Measurements from ENCODE around the gene SYT17. TPM values are rescaled to one million over a fixed set of nuclear protein-coding genes. Genes with fewer than 3 reads are reported as not detected.
A peak's percentile ranks its signal among the peaks of the same experiment; 100 is the strongest.

SYT17 gene
- polyA plus RNA-seq, 2 donors = 3.5 to 6.2 TPM

DNA sequence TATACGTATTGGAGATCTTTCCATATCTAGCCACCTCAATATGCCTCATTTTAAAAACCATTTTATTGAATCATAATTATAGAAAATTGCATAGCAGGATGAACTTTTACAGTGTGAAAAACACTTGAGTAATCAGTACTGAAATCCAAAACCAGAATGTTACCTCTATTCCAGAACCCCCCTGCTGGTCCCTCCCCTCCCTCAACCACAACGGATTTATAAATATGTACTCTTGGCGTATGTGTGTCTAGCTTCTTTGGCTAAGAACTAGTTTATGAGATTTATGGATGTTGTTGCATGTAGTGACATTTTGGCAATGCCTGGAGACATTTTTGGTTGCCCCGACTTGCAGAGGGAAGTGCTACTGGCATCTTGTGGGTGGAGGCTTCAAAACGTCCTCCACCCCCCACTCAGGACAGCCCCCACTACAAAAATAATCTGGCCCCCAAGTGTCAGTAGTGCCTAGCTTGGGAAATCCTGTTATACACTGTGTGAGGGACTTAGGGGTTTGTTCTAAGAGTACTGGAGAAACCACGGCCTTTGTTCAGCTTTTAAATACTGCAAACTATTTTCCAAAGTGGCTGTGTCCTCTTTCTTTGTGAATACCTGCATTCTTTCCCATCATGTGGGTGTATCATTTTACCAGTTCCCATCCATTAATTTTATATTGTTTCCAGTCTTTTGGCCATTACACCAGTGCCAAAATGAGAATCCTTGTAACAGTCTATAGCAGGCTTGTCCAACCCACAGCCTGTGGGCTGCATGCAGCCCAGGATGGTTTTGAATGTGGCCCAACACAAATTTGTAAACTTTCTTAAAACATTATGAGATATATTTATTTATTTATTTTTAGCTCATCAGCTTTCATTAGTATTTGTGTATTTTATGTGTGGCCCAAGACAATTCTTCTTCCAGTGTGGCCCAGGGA lies 30.6 kb upstream of the SYT17 start:
- no peaks in the 10 kb centered on the region for H3K36me3 ChIP-seq (ENCODE audit: control insufficient read depth in 2 of 2, insufficient read depth in 2 of 2, low read length in 1 of 2)
- 17 to 41% methylated on average over 6 of the region's 6 CpGs for WGBS, 2 donors
- H3K4me3 ChIP-seq (ENCODE audit: low read depth in 1 of 2, low read length in 2 of 2) = no peak overlapping the region
- peaks cover 0 to 20% of the 10 kb centered on the region in 2 donors for H3K4me1 ChIP-seq (ENCODE audit: control insufficient read depth in 2 of 2, insufficient read depth in 2 of 2, low read length in 1 of 2)
- H3K27me3 ChIP-seq (ENCODE audit: control insufficient read depth in 1 of 2, insufficient read depth in 2 of 2, low read length in 2 of 2) = no peaks in the 10 kb centered on the region
- peak overlapping the region; percentile 80 to 91 for H3K27ac ChIP-seq (ENCODE audit: low read depth in 2 of 2, low read length in 1 of 2)
- H3K9me3 ChIP-seq (ENCODE audit: control insufficient read depth in 2 of 2, insufficient read depth in 1 of 2, low read depth in 1 of 2, low read length in 1 of 2) = no peaks in the 10 kb centered on the region

GRCh38 chr16:19138601-19139000 lies 29.4 kb upstream of the SYT17 start:
- Histone ChIP-seq H3K27me3 (ENCODE audit: control insufficient read depth in 1 of 2, insufficient read depth in 2 of 2, low read length in 2 of 2) (no peaks in the 10 kb centered on the region), H3K4me3 (ENCODE audit: low read depth in 1 of 2, low read length in 2 of 2) (no peak overlapping the region), H3K9me3 (ENCODE audit: control insufficient read depth in 2 of 2, insufficient read depth in 1 of 2, low read depth in 1 of 2, low read length in 1 of 2) (no peaks in the 10 kb centered on the region), H3K36me3 (ENCODE audit: control insufficient read depth in 2 of 2, insufficient read depth in 2 of 2, low read length in 1 of 2) (no peaks in the 10 kb centered on the region), H3K4me1 (ENCODE audit: control insufficient read depth in 2 of 2, insufficient read depth in 2 of 2, low read length in 1 of 2) (peaks cover 0 to 18% of the 10 kb centered on the region in 2 donors), H3K27ac (ENCODE audit: low read depth in 2 of 2, low read length in 1 of 2) (peak overlapping the region; percentile 12 to 74)
- 11 to 17% methylated on average over 4 of the region's 4 CpGs for WGBS, 2 donors

DNA sequence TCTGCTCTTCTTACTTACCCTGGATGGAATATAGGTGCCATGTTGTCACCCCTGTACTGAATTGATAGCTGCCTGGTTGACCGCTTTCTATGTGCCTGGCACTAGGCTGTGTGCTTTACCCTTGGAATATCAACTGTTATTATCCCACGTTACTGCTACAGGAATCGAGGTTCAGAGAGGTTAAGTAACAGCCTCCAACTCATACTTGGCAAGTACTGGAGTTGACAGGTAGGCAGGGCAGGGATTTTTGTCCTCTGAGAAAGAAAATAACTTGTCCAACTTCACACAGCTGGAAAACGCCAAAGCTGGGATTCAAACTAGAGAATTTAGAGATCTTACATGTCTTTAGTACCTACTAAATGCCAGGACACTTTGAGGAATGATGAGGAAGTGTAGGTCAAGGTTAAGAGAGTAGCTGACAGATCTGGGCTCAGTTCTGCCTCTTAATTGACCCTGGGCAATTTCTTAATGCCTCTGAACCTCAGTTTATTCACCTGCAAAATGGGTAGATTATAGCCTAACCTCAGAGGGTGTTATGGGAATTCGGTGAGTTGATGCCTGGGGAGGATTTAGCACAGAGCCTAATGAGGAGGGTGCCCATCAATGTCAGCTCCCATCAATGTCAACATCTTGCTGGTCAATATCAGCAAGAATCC lies 28.5 kb upstream of the SYT17 start:
- Histone ChIP-seq H3K27me3 (ENCODE audit: control insufficient read depth in 1 of 2, insufficient read depth in 2 of 2, low read length in 2 of 2) (no peaks in the 10 kb centered on the region), H3K9me3 (ENCODE audit: control insufficient read depth in 2 of 2, insufficient read depth in 1 of 2, low read depth in 1 of 2, low read length in 1 of 2) (no peaks in the 10 kb centered on the region), H3K4me1 (ENCODE audit: control insufficient read depth in 2 of 2, insufficient read depth in 2 of 2, low read length in 1 of 2) (peaks cover 0 to 18% of the 10 kb centered on the region in 2 donors), H3K36me3 (ENCODE audit: control insufficient read depth in 2 of 2, insufficient read depth in 2 of 2, low read length in 1 of 2) (no peaks in the 10 kb centered on the region), H3K4me3 (ENCODE audit: low read depth in 1 of 2, low read length in 2 of 2) (no peak overlapping the region), H3K27ac (ENCODE audit: low read depth in 2 of 2, low read length in 1 of 2) (peak overlapping the region; percentile 34 to 56)
- WGBS, 2 donors = 47 to 58% methylated on average over 5 of the region's 5 CpGs

DNA sequence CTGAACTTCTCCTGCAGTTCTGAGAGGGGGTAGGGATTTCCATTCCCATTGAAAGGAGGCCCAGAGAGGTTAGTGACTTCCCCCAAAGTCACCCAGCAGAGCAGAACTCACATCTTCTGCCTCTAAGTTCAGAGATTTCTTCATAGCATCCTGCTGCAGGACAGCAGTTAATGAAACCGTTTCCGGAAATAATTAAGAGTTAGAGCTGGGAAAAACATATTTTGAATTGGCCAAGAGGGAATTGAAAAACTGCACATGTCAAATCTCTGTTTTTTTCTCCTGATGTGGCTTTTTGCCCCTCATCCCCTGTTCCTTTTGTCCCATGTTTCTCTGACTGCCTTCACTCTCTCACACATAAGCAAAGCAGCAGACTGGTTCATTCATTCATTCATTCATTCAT lies 27.6 kb upstream of the SYT17 start:
- Histone ChIP-seq H3K27me3 (ENCODE audit: control insufficient read depth in 1 of 2, insufficient read depth in 2 of 2, low read length in 2 of 2) (no peaks in the 10 kb centered on the region), H3K9me3 (ENCODE audit: control insufficient read depth in 2 of 2, insufficient read depth in 1 of 2, low read depth in 1 of 2, low read length in 1 of 2) (no peaks in the 10 kb centered on the region), H3K4me1 (ENCODE audit: control insufficient read depth in 2 of 2, insufficient read depth in 2 of 2, low read length in 1 of 2) (peaks cover 0 to 20% of the 10 kb centered on the region in 2 donors), H3K4me3 (ENCODE audit: low read depth in 1 of 2, low read length in 2 of 2) (no peak overlapping the region), H3K36me3 (ENCODE audit: control insufficient read depth in 2 of 2, insufficient read depth in 2 of 2, low read length in 1 of 2) (no peaks in the 10 kb centered on the region), H3K27ac (ENCODE audit: low read depth in 2 of 2, low read length in 1 of 2) (no peak overlapping the region)
- 53 to 58% methylated on average over 2 of the region's 2 CpGs for whole genome bisulfite sequencing, 2 donors

- H3K4me1 ChIP-seq (ENCODE audit: control insufficient read depth in 2 of 2, insufficient read depth in 2 of 2, low read length in 1 of 2) = peaks cover 0 to 6% of the 10 kb centered on the region in 2 donors
- no peaks in the 10 kb centered on the region for H3K27me3 ChIP-seq (ENCODE audit: control insufficient read depth in 1 of 2, insufficient read depth in 2 of 2, low read length in 2 of 2)
- no peaks in the 10 kb centered on the region for H3K9me3 ChIP-seq (ENCODE audit: control insufficient read depth in 2 of 2, insufficient read depth in 1 of 2, low read depth in 1 of 2, low read length in 1 of 2)
- no peaks in the 10 kb centered on the region for H3K36me3 ChIP-seq (ENCODE audit: control insufficient read depth in 2 of 2, insufficient read depth in 2 of 2, low read length in 1 of 2)
- 51 to 72% methylated on average over 8 of the region's 8 CpGs for WGBS, 2 donors
- no peak overlapping the region for H3K27ac ChIP-seq (ENCODE audit: low read depth in 2 of 2, low read length in 1 of 2)
- H3K4me3 ChIP-seq (ENCODE audit: low read depth in 1 of 2, low read length in 2 of 2) = no peak overlapping the region
These were observed 25.0 kb upstream of the SYT17 start for GRCh38 chr16:19142939-19143598.

DNA sequence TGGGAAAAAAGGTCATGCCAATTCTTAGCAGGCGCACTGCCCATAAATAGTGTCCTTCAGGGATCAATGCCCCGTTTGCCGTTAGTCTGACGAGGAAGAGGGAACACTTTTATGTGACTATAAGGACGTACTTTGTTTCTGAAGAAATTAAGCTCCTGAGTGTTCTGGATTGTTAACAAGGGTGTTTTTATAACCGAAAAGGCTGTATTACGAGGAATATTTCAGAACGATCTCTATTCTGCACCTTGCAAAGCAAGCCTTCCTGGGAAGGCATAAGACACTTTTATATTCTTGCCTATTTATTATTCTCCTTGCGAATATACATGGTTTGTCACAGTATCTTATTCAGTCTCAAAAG lies 24.5 kb upstream of the SYT17 start:
- no peak overlapping the region for H3K27ac ChIP-seq (ENCODE audit: low read depth in 2 of 2, low read length in 1 of 2)
- no peaks in the 10 kb centered on the region for H3K36me3 ChIP-seq (ENCODE audit: control insufficient read depth in 2 of 2, insufficient read depth in 2 of 2, low read length in 1 of 2)
- peaks cover 0 to 6% of the 10 kb centered on the region in 2 donors for H3K4me1 ChIP-seq (ENCODE audit: control insufficient read depth in 2 of 2, insufficient read depth in 2 of 2, low read length in 1 of 2)
- no peak overlapping the region for H3K4me3 ChIP-seq (ENCODE audit: low read depth in 1 of 2, low read length in 2 of 2)
- no peaks in the 10 kb centered on the region for H3K9me3 ChIP-seq (ENCODE audit: control insufficient read depth in 2 of 2, insufficient read depth in 1 of 2, low read depth in 1 of 2, low read length in 1 of 2)
- WGBS, 2 donors = 50 to 66% methylated on average over 9 of the region's 9 CpGs
- no peaks in the 10 kb centered on the region for H3K27me3 ChIP-seq (ENCODE audit: control insufficient read depth in 1 of 2, insufficient read depth in 2 of 2, low read length in 2 of 2)

- no peaks in the 10 kb centered on the region for H3K36me3 ChIP-seq (ENCODE audit: control insufficient read depth in 2 of 2, insufficient read depth in 2 of 2, low read length in 1 of 2)
- H3K4me3 ChIP-seq (ENCODE audit: low read depth in 1 of 2, low read length in 2 of 2) = no peak overlapping the region
- WGBS, 2 donors = 73 to 75% methylated on average over 3 of the region's 3 CpGs
- no peaks in the 10 kb centered on the region for H3K9me3 ChIP-seq (ENCODE audit: control insufficient read depth in 2 of 2, insufficient read depth in 1 of 2, low read depth in 1 of 2, low read length in 1 of 2)
- H3K27me3 ChIP-seq (ENCODE audit: control insufficient read depth in 1 of 2, insufficient read depth in 2 of 2, low read length in 2 of 2) = no peaks in the 10 kb centered on the region
- no peak overlapping the region for H3K27ac ChIP-seq (ENCODE audit: low read depth in 2 of 2, low read length in 1 of 2)
- H3K4me1 ChIP-seq (ENCODE audit: control insufficient read depth in 2 of 2, insufficient read depth in 2 of 2, low read length in 1 of 2) = peaks cover 0 to 2% of the 10 kb centered on the region in 2 donors
These were observed 23.0 kb upstream of the SYT17 start for GRCh38 chr16:19145010-19145409.

DNA sequence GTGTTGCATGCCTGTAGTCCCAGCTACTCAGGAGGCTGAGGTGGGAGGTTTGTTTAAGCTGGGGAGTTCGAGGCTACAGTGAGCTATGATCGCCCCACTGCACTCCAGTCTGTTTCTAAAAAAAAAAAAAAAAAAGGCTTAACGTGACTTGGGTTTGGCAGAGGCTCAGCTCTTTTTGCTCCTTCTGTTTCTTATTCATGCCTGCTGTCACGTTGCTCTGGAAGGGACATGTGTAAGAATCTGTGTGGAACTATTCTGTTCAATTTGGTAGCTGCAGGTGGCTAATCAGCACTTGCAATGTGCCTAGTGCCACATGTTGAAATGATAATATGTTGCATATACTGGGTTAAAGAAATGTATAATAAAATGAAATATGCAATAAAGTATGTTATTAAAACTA lies 20.9 kb upstream of the SYT17 start:
- H3K9me3 ChIP-seq (ENCODE audit: control insufficient read depth in 2 of 2, insufficient read depth in 1 of 2, low read depth in 1 of 2, low read length in 1 of 2) = no peaks in the 10 kb centered on the region
- no peaks in the 10 kb centered on the region for H3K36me3 ChIP-seq (ENCODE audit: control insufficient read depth in 2 of 2, insufficient read depth in 2 of 2, low read length in 1 of 2)
- H3K27me3 ChIP-seq (ENCODE audit: control insufficient read depth in 1 of 2, insufficient read depth in 2 of 2, low read length in 2 of 2) = no peaks in the 10 kb centered on the region
- H3K4me3 ChIP-seq (ENCODE audit: low read depth in 1 of 2, low read length in 2 of 2) = no peak overlapping the region
- peaks cover 0 to 2% of the 10 kb centered on the region in 2 donors for H3K4me1 ChIP-seq (ENCODE audit: control insufficient read depth in 2 of 2, insufficient read depth in 2 of 2, low read length in 1 of 2)
- no peak overlapping the region for H3K27ac ChIP-seq (ENCODE audit: low read depth in 2 of 2, low read length in 1 of 2)
- WGBS, 2 donors = 37 to 41% methylated on average over 4 of the region's 4 CpGs

GRCh38 chr16:19147627-19148026 lies 20.4 kb upstream of the SYT17 start:
- Histone ChIP-seq H3K36me3 (ENCODE audit: control insufficient read depth in 2 of 2, insufficient read depth in 2 of 2, low read length in 1 of 2) (no peaks in the 10 kb centered on the region), H3K9me3 (ENCODE audit: control insufficient read depth in 2 of 2, insufficient read depth in 1 of 2, low read depth in 1 of 2, low read length in 1 of 2) (no peaks in the 10 kb centered on the region), H3K27ac (ENCODE audit: low read depth in 2 of 2, low read length in 1 of 2) (no peak overlapping the region), H3K4me3 (ENCODE audit: low read depth in 1 of 2, low read length in 2 of 2) (no peak overlapping the region), H3K27me3 (ENCODE audit: control insufficient read depth in 1 of 2, insufficient read depth in 2 of 2, low read length in 2 of 2) (no peaks in the 10 kb centered on the region), H3K4me1 (ENCODE audit: control insufficient read depth in 2 of 2, insufficient read depth in 2 of 2, low read length in 1 of 2) (peaks cover 0 to 2% of the 10 kb centered on the region in 2 donors)
- WGBS, 2 donors = 96 to 98% methylated on average over 4 of the region's 4 CpGs
